GM18517 (cell line): Measurements from ENCODE around the gene CDH11.

Experiments used
- ATAC-seq: cut with Tn5 transposase; IDR thresholded peaks from one replicate; pipeline ENCODE4 v1.9.1; 2021; ENCODE audit warnings: mild to moderate bottlenecking, moderate library complexity; ENCODE audit not compliant: unreplicated experiment

The CDH11 gene

DNA sequence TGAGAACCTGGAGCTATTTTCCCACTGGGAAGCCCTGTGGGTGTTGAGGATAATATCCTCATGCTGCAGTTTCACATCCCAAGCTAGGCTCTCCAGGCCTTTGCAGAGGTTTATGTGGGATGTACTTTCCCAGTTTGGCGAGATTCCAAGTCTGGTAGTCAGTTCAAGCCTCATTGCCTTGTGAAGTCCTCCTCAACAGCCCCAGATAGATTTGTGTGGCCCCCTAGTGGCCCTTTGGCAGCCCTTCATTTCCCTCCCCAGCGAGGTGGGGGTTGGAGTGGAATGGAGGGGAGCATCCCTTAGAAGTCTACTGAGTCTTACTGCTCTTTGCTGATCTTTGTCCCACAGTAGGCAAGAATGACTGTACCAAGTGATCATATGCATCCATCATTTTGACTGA, 137.9 kb downstream of the CDH11 start:
- ATAC-seq: no peak

GRCh38 chr16:64983231-64983630, 138.6 kb downstream of the CDH11 start:
- ATAC-seq: no peak

DNA sequence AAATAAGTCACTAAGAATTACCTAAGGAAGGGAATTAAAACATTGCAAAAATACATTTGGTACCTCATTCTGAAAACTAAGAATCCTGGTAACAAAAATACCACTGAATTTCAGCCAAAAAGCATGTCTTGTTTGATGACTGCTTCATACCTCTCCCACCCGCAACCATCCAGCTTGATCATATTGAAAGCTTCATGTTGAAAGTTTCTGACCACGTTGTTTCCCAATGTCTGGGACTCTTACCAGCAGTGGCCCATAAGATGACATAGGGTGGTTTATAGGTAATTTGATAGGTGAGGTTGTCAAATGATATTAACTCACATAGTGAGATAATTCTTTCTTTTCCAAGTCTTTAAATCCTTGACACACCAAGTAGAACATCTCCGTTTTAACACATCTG, 139.3 kb downstream of the CDH11 start:
- no peak for ATAC-seq

DNA sequence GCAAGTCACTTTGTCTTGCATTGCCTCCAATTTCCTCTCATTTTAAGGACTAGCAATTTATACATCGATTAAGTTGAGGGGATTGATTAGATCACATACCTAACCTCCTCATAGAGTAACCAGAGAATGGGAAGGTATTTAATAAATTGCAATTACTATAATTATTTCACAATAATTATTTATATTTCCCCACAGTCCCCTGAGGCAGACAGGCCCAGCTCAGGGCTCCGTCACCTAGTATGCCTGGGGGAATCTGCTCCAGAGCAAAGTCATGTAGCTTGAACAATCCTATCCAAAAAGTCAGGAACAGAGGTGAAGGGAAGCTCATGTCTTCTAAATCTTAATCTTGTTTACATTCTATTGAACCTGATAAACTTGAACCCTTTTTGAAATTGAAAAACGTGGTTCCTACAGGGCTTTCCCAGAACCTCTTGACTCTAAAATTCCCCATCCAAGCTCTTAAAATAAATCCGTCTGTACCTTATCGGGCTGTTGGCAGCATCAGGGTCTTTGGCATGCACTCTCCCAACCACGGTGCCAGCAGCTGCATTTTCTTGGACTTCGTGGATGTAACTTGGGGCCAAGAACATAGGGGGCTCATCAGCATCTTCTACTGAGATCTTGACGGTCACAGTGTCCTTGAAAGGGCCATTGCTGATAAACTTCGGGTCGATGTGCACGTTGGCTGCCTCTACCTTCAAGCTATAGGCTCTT, 140.1 kb downstream of the CDH11 start:
- ATAC-seq: no peak

DNA sequence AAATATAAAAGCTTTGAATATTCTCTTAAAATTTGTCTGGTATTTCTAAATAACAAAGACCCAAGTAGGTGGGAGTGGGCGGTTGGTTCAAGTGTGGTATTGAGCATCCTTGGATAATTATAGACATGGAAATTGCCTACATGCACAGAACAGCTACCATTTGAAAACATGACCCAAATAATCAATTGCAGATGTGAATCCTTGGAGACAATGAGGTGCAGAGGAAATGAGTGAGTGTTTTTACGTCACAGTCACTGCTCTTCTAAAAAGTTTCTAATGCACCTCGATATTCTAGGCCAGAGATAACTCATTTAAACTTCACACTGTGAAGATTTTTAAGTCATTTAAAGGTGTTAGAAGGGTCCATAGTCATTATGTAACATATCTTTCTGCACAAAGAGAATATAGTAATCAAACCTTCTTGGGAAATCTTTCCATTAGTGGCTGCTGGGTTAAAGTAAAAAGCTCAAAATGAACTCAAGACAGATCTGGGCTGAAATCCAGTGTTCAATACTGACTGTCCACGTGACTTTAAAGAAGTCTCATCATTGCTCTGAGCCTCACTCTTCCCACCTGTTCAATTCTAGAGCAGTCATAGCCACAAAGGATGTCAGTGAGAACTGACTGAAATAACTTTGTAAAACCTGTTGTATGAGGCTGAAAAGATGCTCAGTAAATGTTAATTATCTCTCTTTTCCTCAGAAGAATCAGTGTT, 144.5 kb downstream of the CDH11 start:
- ATAC-seq: no peak

GRCh38 chr16:64975821-64976220, 146.0 kb downstream of the CDH11 start:
- ATAC-seq: no peak

- ATAC-seq: no peak
Observed at GRCh38 chr16:64974381-64974780, 147.5 kb downstream of the CDH11 start.

DNA sequence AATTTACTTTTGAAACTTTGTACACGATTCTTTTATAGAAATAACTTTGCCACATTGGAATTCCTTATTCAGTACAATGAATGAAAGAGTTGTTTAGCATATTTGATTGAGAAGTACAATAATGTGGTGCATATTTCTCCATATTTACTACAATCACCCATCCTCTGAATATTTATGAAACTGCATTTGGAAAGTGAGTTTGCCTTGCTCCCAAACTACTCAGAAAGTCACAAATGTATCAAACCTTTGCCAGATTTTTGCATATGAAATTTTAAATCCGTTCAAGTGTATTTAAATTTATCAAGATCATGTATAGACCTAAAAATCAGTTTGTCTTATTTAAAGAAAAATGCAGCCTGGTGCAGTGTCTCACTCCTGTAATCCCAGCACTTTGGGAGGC, 148.7 kb downstream of the CDH11 start:
- no peak for ATAC-seq

DNA sequence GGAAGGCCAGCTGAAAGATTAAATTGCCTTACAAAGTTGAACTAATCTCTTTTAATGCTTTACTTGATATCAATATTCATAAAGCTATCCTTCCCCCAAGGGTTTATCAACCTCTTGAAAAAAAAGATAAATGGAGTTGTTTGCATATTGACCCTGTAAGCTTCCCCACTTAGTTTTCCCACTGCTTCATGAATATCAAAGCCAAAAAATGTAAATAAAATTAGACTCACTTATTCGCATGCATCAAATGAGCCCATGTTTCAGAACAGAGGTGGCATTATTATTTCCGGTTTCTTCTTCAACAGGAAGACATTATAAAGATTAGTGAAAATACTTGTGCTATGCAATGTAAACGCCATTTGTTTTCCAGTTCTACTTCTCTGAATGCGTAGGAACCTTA, 150.7 kb downstream of the CDH11 start:
- ATAC-seq: no peak

- no peak for ATAC-seq
Observed at GRCh38 chr16:64969221-64969620, 152.6 kb downstream of the CDH11 start.

- ATAC-seq: no peak
Observed at GRCh38 chr16:64968539-64968938, 153.3 kb downstream of the CDH11 start.

DNA sequence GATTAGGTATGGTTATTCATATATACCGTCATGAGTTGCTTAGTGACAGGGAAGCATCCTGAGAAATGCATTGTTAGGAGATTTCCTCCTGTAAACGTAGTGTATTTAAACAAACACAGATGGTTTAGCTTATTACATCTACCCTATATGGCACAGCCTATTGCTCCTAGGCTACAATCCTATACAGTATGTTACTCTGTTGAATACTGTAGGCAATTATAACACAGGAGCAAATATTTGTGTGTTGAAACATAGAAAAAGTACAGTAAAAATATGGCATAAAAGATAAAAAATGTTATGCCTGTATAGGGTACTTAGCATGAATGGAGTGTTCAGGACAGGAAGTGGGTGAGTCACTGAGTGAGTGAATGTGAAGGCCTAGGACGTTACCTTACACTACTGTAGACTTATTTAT, 157.7 kb downstream of the CDH11 start:
- ATAC-seq: no peak

DNA sequence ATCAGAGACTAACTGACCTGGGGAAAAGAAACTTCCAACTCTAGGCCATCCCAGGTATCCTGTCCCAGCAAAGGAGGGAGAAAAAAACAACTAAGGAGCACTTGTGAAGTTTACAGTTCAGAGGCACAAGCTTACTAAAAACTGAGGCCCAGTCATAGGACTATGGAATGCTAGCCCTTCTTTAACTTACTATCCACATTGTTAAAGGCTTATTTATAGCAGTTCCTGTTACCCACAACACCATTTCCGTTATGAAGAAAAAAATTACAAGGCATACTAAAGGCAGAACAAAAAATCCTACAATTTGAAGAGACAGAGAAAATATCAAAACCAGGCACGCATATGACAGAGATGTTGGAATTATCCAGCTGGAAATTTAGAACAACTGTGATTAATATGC, 159.1 kb downstream of the CDH11 start:
- no peak for ATAC-seq

- ATAC-seq: no peak
Observed at GRCh38 chr16:64957246-64957645, 164.6 kb downstream of the CDH11 start.

GRCh38 chr16:64952177-64952576, 169.7 kb downstream of the CDH11 start:
- no peak for ATAC-seq

DNA sequence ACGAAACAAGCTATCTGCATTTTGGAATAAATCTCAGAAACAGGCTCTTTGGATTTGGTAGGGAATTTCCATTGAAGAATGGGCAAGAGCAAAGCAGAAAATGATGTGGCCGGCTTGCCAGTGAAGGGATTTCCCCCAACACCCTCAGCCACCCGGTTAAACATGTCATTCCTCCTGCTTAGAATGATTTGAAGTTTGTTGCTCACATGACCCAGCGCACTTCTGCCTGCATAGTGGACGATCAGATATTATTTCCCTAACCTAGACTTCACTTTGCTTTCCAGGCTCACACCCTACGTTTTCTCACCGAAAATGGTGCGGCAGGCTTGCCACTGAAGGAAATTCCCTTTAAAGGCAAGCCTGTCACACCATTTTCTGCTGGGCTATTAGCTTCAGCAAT, 170.7 kb downstream of the CDH11 start:
- no peak for ATAC-seq

- no peak for ATAC-seq
Observed at GRCh38 chr16:64950731-64951130, 171.1 kb downstream of the CDH11 start.

DNA sequence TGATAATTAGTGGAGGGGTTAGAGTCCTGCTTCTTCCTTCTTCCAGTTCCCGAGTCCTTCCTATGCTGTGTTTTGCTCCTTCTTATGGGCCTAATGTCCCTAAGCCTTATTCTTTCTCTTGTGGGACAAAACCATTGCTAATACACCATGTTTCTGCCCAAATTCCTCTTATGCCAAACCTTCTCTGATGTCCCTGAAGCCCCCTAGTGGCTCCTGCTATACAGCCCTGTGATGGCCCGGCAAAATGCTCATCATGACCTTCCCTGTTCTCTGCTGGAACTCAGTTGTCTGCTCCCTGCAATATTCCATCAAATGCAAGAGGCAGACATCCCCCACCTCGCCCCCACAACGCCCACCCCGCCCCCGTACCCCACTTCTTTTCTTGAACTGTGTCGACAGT, 171.6 kb downstream of the CDH11 start:
- ATAC-seq: no peak

DNA sequence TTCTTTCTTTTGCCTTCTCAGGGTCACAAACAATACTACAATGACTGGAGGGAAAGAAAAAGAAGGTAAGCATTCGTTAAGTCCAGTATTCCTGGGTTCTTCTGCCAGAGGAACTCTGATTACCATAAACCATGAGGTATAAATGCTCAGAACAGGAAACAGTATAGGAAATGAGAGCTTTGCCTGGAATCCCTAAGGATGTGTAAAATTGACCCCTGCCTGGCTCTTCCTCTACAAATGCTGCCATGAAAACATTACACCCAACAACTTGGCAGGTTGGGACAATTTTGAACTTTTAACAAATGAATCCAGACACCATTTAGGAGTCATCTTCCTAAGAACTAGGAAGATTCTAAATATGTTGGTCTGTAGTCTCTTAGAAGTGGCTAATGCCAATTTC, 173.8 kb downstream of the CDH11 start:
- no peak for ATAC-seq

- ATAC-seq: no peak
Observed at GRCh38 chr16:64947651-64948050, 174.2 kb downstream of the CDH11 start.

- no peak for ATAC-seq
Observed at GRCh38 chr16:64933885-64934284, 188.0 kb downstream of the CDH11 start.

DNA sequence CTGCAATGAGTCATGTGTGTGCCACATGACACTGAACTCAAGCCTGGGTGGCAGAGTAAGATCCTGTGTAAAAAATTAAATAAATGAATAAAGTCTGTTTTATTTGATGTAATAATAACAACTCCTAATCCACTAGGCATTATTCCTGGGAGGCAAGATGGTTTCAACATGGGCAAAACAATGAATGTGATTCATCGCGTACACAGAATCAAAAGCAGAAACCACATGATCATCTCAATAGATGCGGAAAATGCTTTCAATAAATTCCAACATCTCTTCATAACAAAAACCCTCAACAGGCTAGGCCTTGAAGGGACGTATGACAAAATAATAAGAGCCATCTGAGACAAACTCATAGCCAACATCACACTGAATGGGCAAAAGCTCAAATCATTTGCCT, 195.4 kb downstream of the CDH11 start:
- no peak for ATAC-seq

DNA sequence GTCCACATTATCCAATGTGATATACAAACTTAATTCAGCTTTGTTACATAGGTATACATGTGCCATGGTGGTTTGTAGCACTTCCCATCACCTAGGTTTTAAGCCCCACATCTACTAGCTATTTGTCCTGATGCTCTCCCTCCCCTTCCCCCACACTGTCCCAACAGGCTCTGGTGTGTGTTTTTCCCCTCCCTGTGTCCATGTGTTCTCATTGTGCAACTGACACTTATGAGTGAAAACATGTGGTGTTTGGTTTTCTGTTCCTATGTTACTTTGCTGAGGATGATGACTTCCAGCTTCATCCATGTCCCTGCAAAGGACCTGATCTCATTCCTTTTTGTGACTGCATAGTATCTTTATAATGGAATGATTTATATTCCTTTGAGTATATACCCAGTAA, 196.7 kb downstream of the CDH11 start:
- no peak for ATAC-seq
